ENCODE measurements around the gene ETS1.

The ETS1 gene

GRCh38 chr11:128456566-128457268 is 130.6 kb downstream of the ETS1 start:
- Histone ChIP-seq H3K27me3 (replicated peaks; ENCODE audit: insufficient read depth, low read length) (no peaks in the 10 kb centered on the region), H3K4me1 (ENCODE audit: low read length) (peaks cover 32% of the 10 kb centered on the region), H3K4me2 (ENCODE audit: low read depth, low read length) (no peak overlapping the region), H3K9ac (ENCODE audit: low read length) (no peak overlapping the region), H3F3A (ENCODE audit: insufficient read depth, low read length) (no peaks in the 10 kb centered on the region), H2AFZ (ENCODE audit: low read length) (no peak overlapping the region), H3K9me3 (replicated peaks; ENCODE audit: insufficient read depth, low read length) (no peaks in the 10 kb centered on the region), H3K27ac (ENCODE audit: low read length) (no peak overlapping the region), H3K9me2 (replicated peaks; ENCODE audit: insufficient read depth, low read length) (no peaks in the 10 kb centered on the region), H3K36me3 (replicated peaks; ENCODE audit: insufficient read depth, low read length) (no peaks in the 10 kb centered on the region), H3K79me2 (ENCODE audit: low read length) (no peaks in the 10 kb centered on the region), H3K4me3 (ENCODE audit: low read length) (no peak overlapping the region), H4K20me1 (ENCODE audit: insufficient read depth, low read length) (no peaks in the 10 kb centered on the region)
- DNase-seq = no peak
- no peak for TF ChIP-seq EZH2 (optimal IDR thresholded peaks at IDR 0.05; ENCODE audit: low read depth, low read length)
- no peak for TF ChIP-seq CTCF (IDR thresholded peaks at IDR 0.05; ENCODE audit: low read length)
- no peak for TF ChIP-seq EZH2phosphoT487 (IDR thresholded peaks at IDR 0.05; ENCODE audit: low read length)

- no peaks in the 10 kb centered on the region for H3K9me3 ChIP-seq (replicated peaks; ENCODE audit: insufficient read depth, low read length)
Observed at GRCh38 chr11:128455766-128456165, 131.6 kb downstream of the ETS1 start.

GRCh38 chr11:128453444-128454336 is 133.7 kb downstream of the ETS1 start:
- DNase-seq = peak; percentile 63
- Histone ChIP-seq H3K9ac (ENCODE audit: low read length) (no peak overlapping the region), H3K27me3 (replicated peaks; ENCODE audit: insufficient read depth, low read length) (no peaks in the 10 kb centered on the region), H3K9me3 (replicated peaks; ENCODE audit: insufficient read depth, low read length) (no peaks in the 10 kb centered on the region), H3K9me2 (replicated peaks; ENCODE audit: insufficient read depth, low read length) (no peaks in the 10 kb centered on the region), H3K36me3 (replicated peaks; ENCODE audit: insufficient read depth, low read length) (no peaks in the 10 kb centered on the region), H3K4me1 (ENCODE audit: low read length) (peaks cover 43% of the 10 kb centered on the region), H3K4me3 (ENCODE audit: low read length) (no peak overlapping the region; the same call in 1 of the 2 replicates), H3K4me2 (ENCODE audit: low read depth, low read length) (peak overlapping the region; percentile 14; the same call in 1 of the 2 replicates), H2AFZ (ENCODE audit: low read length) (peak overlapping the region; percentile 28; the same call in 1 of the 2 replicates), H3K79me2 (ENCODE audit: low read length) (no peaks in the 10 kb centered on the region), H3K27ac (ENCODE audit: low read length) (peak overlapping the region; percentile 64; the same call in 1 of the 2 replicates), H3F3A (ENCODE audit: insufficient read depth, low read length) (no peaks in the 10 kb centered on the region), H4K20me1 (ENCODE audit: insufficient read depth, low read length) (no peaks in the 10 kb centered on the region)
- TF ChIP-seq CTCF (IDR thresholded peaks at IDR 0.05; ENCODE audit: low read length) = no peak
- no peak for TF ChIP-seq EZH2phosphoT487 (IDR thresholded peaks at IDR 0.05; ENCODE audit: low read length)
- TF ChIP-seq EZH2 (optimal IDR thresholded peaks at IDR 0.05; ENCODE audit: low read depth, low read length) = no peak

More at GRCh38 chr11:128455766-128456165, 131.6 kb downstream of the ETS1 start:
- DNase-seq = no peak
- H3K27me3 ChIP-seq (replicated peaks; ENCODE audit: insufficient read depth, low read length) = no peaks in the 10 kb centered on the region
- no peak overlapping the region for H3K27ac ChIP-seq (ENCODE audit: low read length)
- H4K20me1 ChIP-seq (ENCODE audit: insufficient read depth, low read length) = no peaks in the 10 kb centered on the region
- H2AFZ ChIP-seq (ENCODE audit: low read length) = no peak overlapping the region
- no peaks in the 10 kb centered on the region for H3F3A ChIP-seq (ENCODE audit: insufficient read depth, low read length)
- TF ChIP-seq CTCF (IDR thresholded peaks at IDR 0.05; ENCODE audit: low read length) (no peak), EZH2 (optimal IDR thresholded peaks at IDR 0.05; ENCODE audit: low read depth, low read length) (no peak), EZH2phosphoT487 (IDR thresholded peaks at IDR 0.05; ENCODE audit: low read length) (no peak)
- H3K4me2 ChIP-seq (ENCODE audit: low read depth, low read length) = no peak overlapping the region
- no peaks in the 10 kb centered on the region for H3K9me2 ChIP-seq (replicated peaks; ENCODE audit: insufficient read depth, low read length)
- H3K79me2 ChIP-seq (ENCODE audit: low read length) = no peaks in the 10 kb centered on the region
- H3K36me3 ChIP-seq (replicated peaks; ENCODE audit: insufficient read depth, low read length) = no peaks in the 10 kb centered on the region
- no peak overlapping the region for H3K4me3 ChIP-seq (ENCODE audit: low read length)
- H3K4me1 ChIP-seq (ENCODE audit: low read length) = peaks cover 32% of the 10 kb centered on the region
- no peak overlapping the region for H3K9ac ChIP-seq (ENCODE audit: low read length)

Measured in MM.1S (cell line).